Keratinocyte (primary cell): ENCODE results near the gene GABRQ. TPM values are rescaled to one million over a fixed set of nuclear protein-coding genes. Genes with fewer than 3 reads are reported as not detected.

ENCODE experiments used
- DNase-seq: peaks from one replicate; pipeline ENCODE4 v3.0.0-alpha.2; 2011; ENCODE audit warnings: low read depth, missing footprints, low spot score
- FAIRE-seq: peaks from 2 replicates; lab custom pipeline; 2011; peaks lifted over from hg19 to GRCh38; lab: Jason Lieb, UNC
- H2AFZ ChIP-seq: 2 replicates; pipeline ENCODE4 v1.6.0; 2012; ENCODE audit warnings: low read length, control low read depth, inconsistent platforms; ENCODE audit not compliant: control insufficient read depth
- H3K27ac ChIP-seq: 2 replicates; pipeline ENCODE4 v1.5.1; 2011; ENCODE audit warnings: low read length; ENCODE audit not compliant: control insufficient read depth, insufficient read depth
- H3K27me3 ChIP-seq: 3 replicates; pipeline ENCODE4 v1.6.0; 2011; ENCODE audit warnings: low read length; ENCODE audit not compliant: control insufficient read depth, insufficient read depth; ENCODE audit errors: extremely low read depth
- H3K36me3 ChIP-seq, 2 experiments: 2 replicates in 1 of 2; 3 replicates in 1 of 2; pipeline ENCODE4 v1.5.1; 2011; ENCODE audit warnings: low read length in 2 of 2, mild to moderate bottlenecking in 1 of 2; ENCODE audit not compliant: control insufficient read depth in 2 of 2, insufficient read depth in 2 of 2; ENCODE audit errors: extremely low read depth in 1 of 2
- H3K4me1 ChIP-seq: 3 replicates; pipeline ENCODE4 v1.5.1; 2011; ENCODE audit warnings: low read length; ENCODE audit not compliant: control insufficient read depth, insufficient read depth; ENCODE audit errors: extremely low read depth
- H3K4me2 ChIP-seq: 3 replicates; pipeline ENCODE4 v1.6.0; 2011; ENCODE audit warnings: low read depth, low read length; ENCODE audit not compliant: control insufficient read depth, insufficient read depth; ENCODE audit errors: extremely low read depth
- H3K4me3 ChIP-seq, 3 experiments: fragments of 200-600 bp in 1 of 3; sonication (generic) in 1 of 3; 2 replicates in 2 of 3; 3 replicates in 1 of 3; pipeline ENCODE4 v1.5.1; 2011 to 2016; ENCODE audit warnings: low read length in 3 of 3, mild to moderate bottlenecking in 3 of 3, control low read depth in 2 of 3, inconsistent platforms in 1 of 3, low read depth in 1 of 3, mixed read lengths in 1 of 3, mixed run types in 1 of 3, moderate library complexity in 1 of 3; ENCODE audit not compliant: control insufficient read depth in 2 of 3, insufficient read depth in 2 of 3; ENCODE audit errors: extremely low read depth in 1 of 3
- H3K79me2 ChIP-seq: 2 replicates; pipeline ENCODE4 v1.6.0; 2012; ENCODE audit warnings: low read length; ENCODE audit not compliant: control insufficient read depth, insufficient read depth
- H3K9ac ChIP-seq: 3 replicates; pipeline ENCODE4 v1.6.0; 2011; ENCODE audit warnings: low read length; ENCODE audit not compliant: control insufficient read depth, insufficient read depth; ENCODE audit errors: extremely low read depth
- H3K9me1 ChIP-seq: 3 replicates; pipeline ENCODE4 v1.6.0; 2011; ENCODE audit warnings: low read length; ENCODE audit not compliant: control insufficient read depth, insufficient read depth; ENCODE audit errors: extremely low read depth
- H3K9me3 ChIP-seq: 2 replicates; pipeline ENCODE4 v1.5.1; 2012; ENCODE audit warnings: low read depth, low read length; ENCODE audit not compliant: control insufficient read depth
- H4K20me1 ChIP-seq: 3 replicates; pipeline ENCODE4 v1.6.0; 2011; ENCODE audit warnings: low read length; ENCODE audit not compliant: control insufficient read depth, insufficient read depth; ENCODE audit errors: extremely low read depth
- EZH2 ChIP-seq: IDR thresholded peaks from one replicate; pipeline ENCODE4 v1.6.1; 2012; ENCODE audit warnings: inconsistent platforms, mild to moderate bottlenecking, low read length, moderate library complexity
- dilution Hi-C: fragments of 300-500 bp; cut with MboI; formaldehyde crosslinking; loops from one replicate; pipeline ENCODE4 v1.7.0; 2020; ENCODE audit warnings: low sequenced_read_pairs; ENCODE audit not compliant: extremely low pct_ligation_motif_present
- polyA minus RNA-seq, 3 experiments: library from RNA; depleted of rRNA, polyadenylated mRNA; stranded (reverse); fragments of >200 nt; gene quantifications; 1 replicate in 1 of 3; 2 replicates in 1 of 3; 3 replicates in 1 of 3; pipeline ENCODE4 v1.2.3, GENCODE V29; 2011
- polyA plus RNA-seq, 5 experiments: library from polyadenylated mRNA; depleted of rRNA in 3 of 5; stranded (reverse) in 3 of 5; stranded (forward) in 1 of 5; unstranded in 1 of 5; fragments of >200 nt; gene quantifications; 1 replicate in 1 of 5; 2 replicates in 3 of 5; 3 replicates in 1 of 5; pipeline versions ENCODE4 v1.2.1 to v1.2.3, GENCODE V29; 2011 to 2012; ENCODE audit warnings: missing spikeins in 2 of 5, low read depth in 1 of 5, low replicate concordance in 1 of 5
- TF ChIP-seq, protein P1 (sequence below), 3 experiments: IDR thresholded peaks in 1 of 3; conservative IDR thresholded peaks in 1 of 3; optimal IDR thresholded peaks in 1 of 3; 2 replicates in 2 of 3; 3 replicates in 1 of 3; pipeline versions ENCODE3 to v1.5.1; 2011; ENCODE audit warnings: low read length in 3 of 3, mild to moderate bottlenecking in 3 of 3, moderate library complexity in 2 of 3, control low read depth in 1 of 3, inconsistent platforms in 1 of 3; ENCODE audit not compliant: insufficient read depth in 2 of 3; ENCODE audit errors: extremely low read depth in 1 of 3

Gene GABRQ
- polyA plus RNA-seq (0.02 to 0.12 TPM (median 0.08 TPM) in 3 replicates), polyA minus RNA-seq (0.13 TPM in 1 of 3 replicates, not detected in the others)
- not detected for polyA plus RNA-seq (2011; ENCODE audit: low read depth)
- polyA plus RNA-seq (2011; cell fraction: cytosol; rRNA removed): 0.01 and 0.05 TPM in 2 replicates
- 0.08 TPM in 2 replicates for polyA plus RNA-seq (2011; cell fraction: nucleus; rRNA removed)
- polyA plus RNA-seq (2012; ENCODE audit: low replicate concordance): 0.06 TPM in 1 of 2 replicates, not detected in the other
- not detected for polyA minus RNA-seq (2011; cell fraction: cytosol; rRNA and poly(A)+ RNA removed)
- polyA minus RNA-seq (2011; cell fraction: nucleus; rRNA and poly(A)+ RNA removed): 0.11 TPM in 1 of 2 replicates, not detected in the other

GRCh38 chrX:152637649-152638442 is at the start of gene GABRQ:
TSS of gene GABRQ (plus strand) at chrX:152637895. CDS start at chrX:152638203, 308 bp downstream.
- no peak within 1 kb of the TSS for H3K27ac ChIP-seq
- H4K20me1 ChIP-seq: no peaks in the 10 kb centered on the region

GRCh38 chrX:152588206-152588605 is 49.5 kb upstream of the GABRQ start:
- DNase-seq: no peak
- no peaks in the 10 kb centered on the region for H3K9me1 ChIP-seq
- H3K4me2 ChIP-seq: no peak overlapping the region
- H3K9me3 ChIP-seq: no peaks in the 10 kb centered on the region
- H3K27me3 ChIP-seq: no peaks in the 10 kb centered on the region
- H3K4me1 ChIP-seq: no peaks in the 10 kb centered on the region
- dilution Hi-C loops: no loop called here
- H3K36me3 ChIP-seq: no peaks in the 10 kb centered on the region
- no peak overlapping the region for H3K4me3 ChIP-seq
- H3K9ac ChIP-seq: no peak overlapping the region
- H2AFZ ChIP-seq: no peak overlapping the region
- FAIRE-seq: no peak
- no peak overlapping the region for H3K27ac ChIP-seq
- H3K79me2 ChIP-seq: no peaks in the 10 kb centered on the region
- no peaks in the 10 kb centered on the region for H4K20me1 ChIP-seq
- TF ChIP-seq, protein P1, sequence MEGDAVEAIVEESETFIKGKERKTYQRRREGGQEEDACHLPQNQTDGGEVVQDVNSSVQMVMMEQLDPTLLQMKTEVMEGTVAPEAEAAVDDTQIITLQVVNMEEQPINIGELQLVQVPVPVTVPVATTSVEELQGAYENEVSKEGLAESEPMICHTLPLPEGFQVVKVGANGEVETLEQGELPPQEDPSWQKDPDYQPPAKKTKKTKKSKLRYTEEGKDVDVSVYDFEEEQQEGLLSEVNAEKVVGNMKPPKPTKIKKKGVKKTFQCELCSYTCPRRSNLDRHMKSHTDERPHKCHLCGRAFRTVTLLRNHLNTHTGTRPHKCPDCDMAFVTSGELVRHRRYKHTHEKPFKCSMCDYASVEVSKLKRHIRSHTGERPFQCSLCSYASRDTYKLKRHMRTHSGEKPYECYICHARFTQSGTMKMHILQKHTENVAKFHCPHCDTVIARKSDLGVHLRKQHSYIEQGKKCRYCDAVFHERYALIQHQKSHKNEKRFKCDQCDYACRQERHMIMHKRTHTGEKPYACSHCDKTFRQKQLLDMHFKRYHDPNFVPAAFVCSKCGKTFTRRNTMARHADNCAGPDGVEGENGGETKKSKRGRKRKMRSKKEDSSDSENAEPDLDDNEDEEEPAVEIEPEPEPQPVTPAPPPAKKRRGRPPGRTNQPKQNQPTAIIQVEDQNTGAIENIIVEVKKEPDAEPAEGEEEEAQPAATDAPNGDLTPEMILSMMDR (optimal IDR thresholded peaks at IDR 0.05 in 1 of 3, IDR thresholded peaks at IDR 0.05 in 1 of 3, conservative IDR thresholded peaks at IDR 0.05 in 1 of 3; ENCODE audit: extremely low read depth in 1 of 3, insufficient read depth in 2 of 3, low read length in 3 of 3): no peak
- TF ChIP-seq EZH2: no peak

More at GRCh38 chrX:152637649-152638442, at the start of gene GABRQ:
- no peak within 1 kb of the TSS for H3K4me3 ChIP-seq
- H3K9me3 ChIP-seq: no peaks in the 10 kb centered on the region
- no peaks in the 10 kb centered on the region for H3K9me1 ChIP-seq
- no peak within 1 kb of the TSS for H2AFZ ChIP-seq
- H3K9ac ChIP-seq: no peak within 1 kb of the TSS
- H3K79me2 ChIP-seq: no peaks in the 10 kb centered on the region
- FAIRE-seq (no peak), DNase-seq (no peak)
- H3K4me1 ChIP-seq: peaks cover 7% of the 10 kb centered on the region
- dilution Hi-C loops: loop anchor here (25.0 kb wide), 1 partner anchor 901 kb away; the partner anchor contains the start of gene CNGA2
- peaks cover 22% of the 10 kb centered on the region for H3K27me3 ChIP-seq
- TF ChIP-seq, protein P1 (optimal IDR thresholded peaks at IDR 0.05 in 1 of 3, IDR thresholded peaks at IDR 0.05 in 1 of 3, conservative IDR thresholded peaks at IDR 0.05 in 1 of 3; ENCODE audit: extremely low read depth in 1 of 3, insufficient read depth in 2 of 3, low read length in 3 of 3): no peak
- TF ChIP-seq EZH2: peak; percentile 10
- H3K4me2 ChIP-seq: no peak within 1 kb of the TSS
- no peaks in the 10 kb centered on the region for H3K36me3 ChIP-seq
